Tibial nerve (tissue), 4 donors: ENCODE measurements around the gene PPP4C.
A peak's percentile ranks its signal among the peaks of the same experiment; 100 is the strongest.

Source experiments
- CTCF ChIP-seq, 5 experiments: fragments of 200-600 bp in 3 of 5; fragments of 450-650 bp in 2 of 5; sonication (generic) in 3 of 5; IDR thresholded peaks; one replicate each; pipeline ENCODE4 v1.5.1; 2016 to 2019; ENCODE audit warnings: antibody characterized with exemption in 5 of 5, mild to moderate bottlenecking in 3 of 5, moderate library complexity in 2 of 5
- EP300 ChIP-seq, 2 donors: sonication (generic); formaldehyde crosslinking; IDR thresholded peaks; one replicate each; pipeline ENCODE4 v1.6.1; 2017; ENCODE audit warnings: antibody characterized with exemption in 2 of 2, mild to moderate bottlenecking in 1 of 2
- POLR2A ChIP-seq, 2 donors: fragments of 450-650 bp; IDR thresholded peaks; one replicate each; pipeline ENCODE4 v1.6.1; 2017; ENCODE audit warnings: antibody characterized with exemption in 2 of 2, mild to moderate bottlenecking in 2 of 2, moderate library complexity in 2 of 2

GRCh38 chr16:30054959-30055553 lies 20.7 kb upstream of the PPP4C start:
- no peak for TF ChIP-seq EP300 (IDR thresholded peaks at IDR 0.05)
- TF ChIP-seq CTCF (IDR thresholded peaks at IDR 0.05) = peak in 1 of 5 experiments; percentile 24
- TF ChIP-seq POLR2A (IDR thresholded peaks at IDR 0.05) = no peak
